Epithelial cell of esophagus (primary cell): ENCODE data around the gene ARSB.

Source experiments
- DNase-seq: peaks from one replicate; pipeline ENCODE4 v3.0.0; 2010; ENCODE audit warnings: low read depth
- H3K4me3 ChIP-seq: 2 replicates; pipeline ENCODE4 v1.5.1; 2011; ENCODE audit warnings: mild to moderate bottlenecking, low read length, control low read depth
- CTCF ChIP-seq: IDR thresholded peaks from 2 replicates; pipeline ENCODE4 v1.5.1; 2011; ENCODE audit warnings: low read depth, mild to moderate bottlenecking, low read length, control low read depth, inconsistent platforms; ENCODE audit not compliant: insufficient read depth; ENCODE audit errors: missing control alignments

The ARSB gene

GRCh38 chr5:78793907-78794662, 191.0 kb downstream of the ARSB start:
- no peak overlapping the region for H3K4me3 ChIP-seq
- TF ChIP-seq CTCF = no peak
- no peak for DNase-seq

GRCh38 chr5:78792345-78793055, 192.6 kb downstream of the ARSB start:
- DNase-seq = no peak
- no peak overlapping the region for H3K4me3 ChIP-seq
- no peak for TF ChIP-seq CTCF

- no peak overlapping the region for H3K4me3 ChIP-seq
- DNase-seq = no peak
- TF ChIP-seq CTCF = no peak
Observed at GRCh38 chr5:78791501-78792100, 193.5 kb downstream of the ARSB start.

GRCh38 chr5:78787783-78788182, 197.3 kb downstream of the ARSB start:
- DNase-seq = peak; percentile 13
- H3K4me3 ChIP-seq = no peak overlapping the region
- no peak for TF ChIP-seq CTCF

GRCh38 chr5:78785454-78785853, 199.7 kb downstream of the ARSB start:
- DNase-seq = no peak

More at GRCh38 chr5:78785454-78785853, 199.7 kb downstream of the ARSB start:
- no peak overlapping the region for H3K4me3 ChIP-seq
- TF ChIP-seq CTCF = no peak
